HEK293 (cell line): ENCODE results near the gene XRN2.
A peak's percentile ranks its signal among the peaks of the same experiment; 100 is the strongest.
"Not testable (repeated sequence)": the region's sequence is repeated elsewhere in the genome, so short reads cannot be mapped to it uniquely, and the experiment has no call there.

Source experiments
- CTCF ChIA-PET: fragments of 350-600 bp; formaldehyde crosslinking; extraction: SDS; loops from one replicate; lab custom pipeline; 2021; ENCODE audit warnings: antibody characterized with exemption; lab: Yijun Ruan, JAX
- POLR2A ChIA-PET: fragments of 300-600 bp; formaldehyde crosslinking; extraction: SDS; loops from one replicate; lab custom pipeline; 2020; ENCODE audit warnings: antibody characterized with exemption, inconsistent platforms; lab: Yijun Ruan, JAX
- H3K27ac ChIP-seq: fragments of 200-500 bp; sonication (Bioruptor generic); 2 replicates; pipeline ENCODE4 v1.5.1; 2014; ENCODE audit warnings: low read depth, low read length, control low read depth, inconsistent platforms; ENCODE audit errors: extremely low read depth
- H3K36me3 ChIP-seq, 2 experiments: fragments of 200-500 bp in 1 of 2; sonication (Bioruptor generic) in 1 of 2; 1 replicate in 1 of 2; 2 replicates in 1 of 2; pipeline ENCODE4 v1.5.1; 2014 to 2017; ENCODE audit warnings: inconsistent platforms in 2 of 2, low read length in 2 of 2; ENCODE audit not compliant: control insufficient read depth in 2 of 2, insufficient read depth in 1 of 2
- H3K4me1 ChIP-seq: fragments of 200-500 bp; sonication (Bioruptor generic); 2 replicates; pipeline ENCODE4 v1.5.1; 2014; ENCODE audit warnings: mild to moderate bottlenecking, low read length, inconsistent platforms; ENCODE audit not compliant: control insufficient read depth, insufficient read depth
- H3K4me3 ChIP-seq: 2 replicates; pipeline ENCODE4 v1.5.1; 2011; ENCODE audit warnings: low read depth, mild to moderate bottlenecking, control low read depth, low read length, moderate library complexity
- H3K9me3 ChIP-seq: fragments of 200-500 bp; sonication (Bioruptor generic); 2 replicates; pipeline ENCODE4 v1.5.1; 2014; ENCODE audit warnings: low read depth, low read length, inconsistent platforms; ENCODE audit not compliant: control insufficient read depth, insufficient read depth
- FEZF1 ChIP-seq: fragments of 450-650 bp; formaldehyde crosslinking; IDR thresholded peaks from 2 replicates; pipeline ENCODE4 v1.5.1; 2016; ENCODE audit warnings: missing biosample characterization, missing genetic modification characterization
- GFI1B ChIP-seq: fragments of 450-650 bp; formaldehyde crosslinking; IDR thresholded peaks from 2 replicates; pipeline ENCODE4 v1.5.1; 2016; ENCODE audit warnings: missing biosample characterization, missing genetic modification characterization
- MZF1 ChIP-seq: fragments of 450-650 bp; formaldehyde crosslinking; IDR thresholded peaks from 2 replicates; pipeline ENCODE4 v1.5.1; 2017; ENCODE audit warnings: missing biosample characterization, missing genetic modification characterization, borderline replicate concordance
- PRDM1 ChIP-seq: fragments of 450-650 bp; formaldehyde crosslinking; IDR thresholded peaks from 2 replicates; pipeline ENCODE4; 2016; ENCODE audit warnings: missing biosample characterization, missing genetic modification characterization
- SETDB1 ChIP-seq: IDR thresholded peaks from one replicate; pipeline ENCODE4 v1.6.1; 2017; ENCODE audit warnings: mild to moderate bottlenecking, low read length, moderate library complexity, mixed read lengths; ENCODE audit not compliant: insufficient read length
- SP3 ChIP-seq: fragments of 450-650 bp; formaldehyde crosslinking; IDR thresholded peaks from 2 replicates; pipeline ENCODE4 v1.5.1; 2016; ENCODE audit warnings: missing biosample characterization, missing genetic modification characterization
- TRIM28 ChIP-seq: IDR thresholded peaks from 2 replicates; pipeline ENCODE4 v1.6.1; 2011; ENCODE audit warnings: low read length, control low read depth, borderline replicate concordance
- ZBTB1 ChIP-seq: fragments of 450-650 bp; formaldehyde crosslinking; IDR thresholded peaks from 2 replicates; pipeline ENCODE4 v1.5.1; 2016; ENCODE audit warnings: missing biosample characterization, missing genetic modification characterization
- ZNF404 ChIP-seq: fragments of 450-650 bp; formaldehyde crosslinking; IDR thresholded peaks from 2 replicates; pipeline ENCODE4 v1.5.1; 2017; ENCODE audit warnings: missing biosample characterization, missing genetic modification characterization
- ZNF48 ChIP-seq: fragments of 450-650 bp; formaldehyde crosslinking; IDR thresholded peaks from 2 replicates; pipeline ENCODE4 v1.5.1; 2016; ENCODE audit warnings: missing biosample characterization, missing genetic modification characterization
- ZNF560 ChIP-seq: fragments of 450-650 bp; formaldehyde crosslinking; IDR thresholded peaks from 2 replicates; pipeline ENCODE4 v1.5.1; 2017; ENCODE audit warnings: missing biosample characterization, missing genetic modification characterization, borderline replicate concordance
- ZNF658 ChIP-seq: fragments of 450-650 bp; formaldehyde crosslinking; IDR thresholded peaks from 2 replicates; pipeline ENCODE4; 2016; ENCODE audit warnings: missing biosample characterization, missing genetic modification characterization
- ZSCAN16 ChIP-seq: fragments of 450-650 bp; formaldehyde crosslinking; IDR thresholded peaks from 2 replicates; pipeline ENCODE4 v1.5.1; 2016; ENCODE audit warnings: missing biosample characterization, missing genetic modification characterization
- TF ChIP-seq, protein P1 (sequence below): fragments of 450-650 bp; formaldehyde crosslinking; IDR thresholded peaks from 2 replicates; pipeline ENCODE4 v1.5.1; 2016; ENCODE audit warnings: missing biosample characterization, missing genetic modification characterization, low read depth
- TF ChIP-seq, protein P2 (sequence below): fragments of 450-650 bp; formaldehyde crosslinking; IDR thresholded peaks from 2 replicates; pipeline ENCODE4 v1.5.1; 2016; ENCODE audit warnings: missing biosample characterization, missing genetic modification characterization, low read depth
- TF ChIP-seq, protein P3 (sequence below): fragments of 450-650 bp; formaldehyde crosslinking; IDR thresholded peaks from 2 replicates; pipeline ENCODE4 v1.5.1; 2016; ENCODE audit warnings: missing biosample characterization, missing genetic modification characterization

The XRN2 gene

DNA sequence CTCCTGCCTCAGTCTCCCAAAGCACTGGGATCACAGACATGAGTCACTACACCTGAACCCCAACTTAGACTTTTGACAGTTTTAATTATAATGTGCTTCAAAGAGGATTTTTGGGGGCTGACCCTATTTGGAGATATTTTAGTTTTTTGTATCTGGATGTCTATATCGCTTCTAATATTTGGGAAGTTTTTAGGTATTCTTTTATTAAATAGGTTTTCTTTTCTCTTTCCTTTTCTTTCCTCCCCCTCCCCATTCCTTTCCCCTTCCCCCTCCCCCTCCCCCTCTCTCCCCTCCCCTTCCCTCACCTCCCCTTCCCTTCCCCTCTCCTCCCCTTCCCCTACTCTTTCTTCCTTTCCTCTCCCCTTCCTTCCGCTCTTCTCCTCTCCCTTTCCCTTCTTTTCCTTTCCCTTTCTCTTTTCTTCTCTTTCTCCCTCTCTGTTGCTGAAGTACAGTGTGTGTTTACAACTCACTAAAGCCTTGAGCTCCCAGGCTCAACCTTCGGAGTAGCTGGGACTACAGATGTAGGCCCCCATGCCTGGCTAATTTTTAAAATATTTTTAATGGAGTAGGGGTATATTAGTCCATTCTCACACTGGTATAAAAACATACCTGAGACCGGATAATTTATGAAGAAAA lies 118.6 kb downstream of the XRN2 start:
- Histone ChIP-seq H3K4me3 (no peak overlapping the region), H3K9me3 (no peaks in the 10 kb centered on the region), H3K36me3 (no peaks in the 10 kb centered on the region), H3K27ac (no peak overlapping the region), H3K4me1 (no peaks in the 10 kb centered on the region)
- ChIA-PET POLR2A (no interaction called here), CTCF (interaction anchor here (0.9 kb wide), 1 partner anchor 83 kb away, joined by 3 read pairs; no protein-coding TSS in a partner anchor)
- TF ChIP-seq ZNF658 (tag by site-specific recombination) (no peak), PRDM1 (tag by site-specific recombination) (0 out of 2 replicates have a peak, but pooled peaks have one; percentile 36)

DNA sequence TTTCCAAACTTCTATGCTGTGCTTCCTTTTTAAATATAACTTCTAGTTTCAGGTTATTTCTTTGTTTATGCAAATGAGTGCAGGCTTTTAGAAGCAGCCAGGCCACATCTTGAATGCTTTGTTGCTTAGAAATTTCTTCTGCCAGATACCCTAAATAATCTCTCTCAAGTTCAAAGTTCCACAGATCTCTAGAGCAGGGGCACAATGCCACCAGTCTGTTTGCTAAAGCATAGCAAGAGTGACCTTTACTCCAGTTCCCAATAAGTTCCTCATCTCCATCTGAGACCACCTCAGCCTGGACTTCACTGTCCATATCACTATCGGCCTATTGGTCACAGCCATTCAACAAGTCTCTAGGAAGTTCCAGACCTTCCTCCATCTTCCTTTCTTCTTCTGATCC lies 120.6 kb downstream of the XRN2 start:
- H3K4me3 ChIP-seq, H3K9me3 ChIP-seq, H3K4me1 ChIP-seq, H3K36me3 ChIP-seq, CTCF ChIA-PET, H3K27ac ChIP-seq, POLR2A ChIA-PET: not testable (repeated sequence)

DNA sequence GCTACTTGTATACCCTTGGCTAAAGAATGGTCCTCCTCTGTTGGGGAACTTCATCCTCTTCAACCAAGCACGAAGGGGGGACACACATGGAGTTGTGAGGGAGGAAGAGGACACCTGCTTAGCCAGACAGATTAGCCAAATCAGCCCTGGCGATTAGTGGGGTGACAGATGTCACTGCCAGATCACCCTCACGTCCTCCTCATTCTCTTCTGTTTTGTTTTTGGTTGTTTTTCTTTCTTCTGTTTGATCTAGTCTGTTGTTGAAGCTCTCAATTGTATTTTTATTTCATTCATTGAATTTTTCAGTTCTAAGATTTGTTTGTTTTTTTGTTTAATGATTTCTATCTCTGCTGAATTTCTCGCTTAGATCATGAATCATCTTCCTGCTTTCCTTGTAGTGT lies 121.7 kb downstream of the XRN2 start:
- ChIA-PET CTCF (interaction anchor here (0.9 kb wide), 1 partner anchor 377 kb away, joined by 3 read pairs; no protein-coding TSS in a partner anchor), POLR2A (no interaction called here)
- no peak overlapping the region for H3K4me3 ChIP-seq
- H3K9me3 ChIP-seq: no peaks in the 10 kb centered on the region
- no peaks in the 10 kb centered on the region for H3K36me3 ChIP-seq
- H3K27ac ChIP-seq: no peak overlapping the region
- no peaks in the 10 kb centered on the region for H3K4me1 ChIP-seq
- TF ChIP-seq, protein P1, sequence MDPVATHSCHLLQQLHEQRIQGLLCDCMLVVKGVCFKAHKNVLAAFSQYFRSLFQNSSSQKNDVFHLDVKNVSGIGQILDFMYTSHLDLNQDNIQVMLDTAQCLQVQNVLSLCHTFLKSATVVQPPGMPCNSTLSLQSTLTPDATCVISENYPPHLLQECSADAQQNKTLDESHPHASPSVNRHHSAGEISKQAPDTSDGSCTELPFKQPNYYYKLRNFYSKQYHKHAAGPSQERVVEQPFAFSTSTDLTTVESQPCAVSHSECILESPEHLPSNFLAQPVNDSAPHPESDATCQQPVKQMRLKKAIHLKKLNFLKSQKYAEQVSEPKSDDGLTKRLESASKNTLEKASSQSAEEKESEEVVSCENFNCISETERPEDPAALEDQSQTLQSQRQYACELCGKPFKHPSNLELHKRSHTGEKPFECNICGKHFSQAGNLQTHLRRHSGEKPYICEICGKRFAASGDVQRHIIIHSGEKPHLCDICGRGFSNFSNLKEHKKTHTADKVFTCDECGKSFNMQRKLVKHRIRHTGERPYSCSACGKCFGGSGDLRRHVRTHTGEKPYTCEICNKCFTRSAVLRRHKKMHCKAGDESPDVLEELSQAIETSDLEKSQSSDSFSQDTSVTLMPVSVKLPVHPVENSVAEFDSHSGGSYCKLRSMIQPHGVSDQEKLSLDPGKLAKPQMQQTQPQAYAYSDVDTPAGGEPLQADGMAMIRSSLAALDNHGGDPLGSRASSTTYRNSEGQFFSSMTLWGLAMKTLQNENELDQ: no peak
- TF ChIP-seq MZF1 (tag by site-specific recombination) (no peak), ZSCAN16 (no peak), ZNF560 (tag by site-specific recombination) (no peak), ZBTB1 (tag by site-specific recombination) (no peak), GFI1B (tag by site-specific recombination) (no peak), ZNF48 (tag by site-specific recombination) (no peak), FEZF1 (tag by site-specific recombination) (no peak), TRIM28 (no peak), SP3 (tag by site-specific recombination) (no peak), ZNF404 (tag by site-specific recombination) (no peak), SETDB1 (peak; percentile 70)
- TF ChIP-seq, protein P2, sequence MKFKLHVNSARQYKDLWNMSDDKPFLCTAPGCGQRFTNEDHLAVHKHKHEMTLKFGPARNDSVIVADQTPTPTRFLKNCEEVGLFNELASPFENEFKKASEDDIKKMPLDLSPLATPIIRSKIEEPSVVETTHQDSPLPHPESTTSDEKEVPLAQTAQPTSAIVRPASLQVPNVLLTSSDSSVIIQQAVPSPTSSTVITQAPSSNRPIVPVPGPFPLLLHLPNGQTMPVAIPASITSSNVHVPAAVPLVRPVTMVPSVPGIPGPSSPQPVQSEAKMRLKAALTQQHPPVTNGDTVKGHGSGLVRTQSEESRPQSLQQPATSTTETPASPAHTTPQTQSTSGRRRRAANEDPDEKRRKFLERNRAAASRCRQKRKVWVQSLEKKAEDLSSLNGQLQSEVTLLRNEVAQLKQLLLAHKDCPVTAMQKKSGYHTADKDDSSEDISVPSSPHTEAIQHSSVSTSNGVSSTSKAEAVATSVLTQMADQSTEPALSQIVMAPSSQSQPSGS (tag by site-specific recombination): no peak
- TF ChIP-seq, protein P3, sequence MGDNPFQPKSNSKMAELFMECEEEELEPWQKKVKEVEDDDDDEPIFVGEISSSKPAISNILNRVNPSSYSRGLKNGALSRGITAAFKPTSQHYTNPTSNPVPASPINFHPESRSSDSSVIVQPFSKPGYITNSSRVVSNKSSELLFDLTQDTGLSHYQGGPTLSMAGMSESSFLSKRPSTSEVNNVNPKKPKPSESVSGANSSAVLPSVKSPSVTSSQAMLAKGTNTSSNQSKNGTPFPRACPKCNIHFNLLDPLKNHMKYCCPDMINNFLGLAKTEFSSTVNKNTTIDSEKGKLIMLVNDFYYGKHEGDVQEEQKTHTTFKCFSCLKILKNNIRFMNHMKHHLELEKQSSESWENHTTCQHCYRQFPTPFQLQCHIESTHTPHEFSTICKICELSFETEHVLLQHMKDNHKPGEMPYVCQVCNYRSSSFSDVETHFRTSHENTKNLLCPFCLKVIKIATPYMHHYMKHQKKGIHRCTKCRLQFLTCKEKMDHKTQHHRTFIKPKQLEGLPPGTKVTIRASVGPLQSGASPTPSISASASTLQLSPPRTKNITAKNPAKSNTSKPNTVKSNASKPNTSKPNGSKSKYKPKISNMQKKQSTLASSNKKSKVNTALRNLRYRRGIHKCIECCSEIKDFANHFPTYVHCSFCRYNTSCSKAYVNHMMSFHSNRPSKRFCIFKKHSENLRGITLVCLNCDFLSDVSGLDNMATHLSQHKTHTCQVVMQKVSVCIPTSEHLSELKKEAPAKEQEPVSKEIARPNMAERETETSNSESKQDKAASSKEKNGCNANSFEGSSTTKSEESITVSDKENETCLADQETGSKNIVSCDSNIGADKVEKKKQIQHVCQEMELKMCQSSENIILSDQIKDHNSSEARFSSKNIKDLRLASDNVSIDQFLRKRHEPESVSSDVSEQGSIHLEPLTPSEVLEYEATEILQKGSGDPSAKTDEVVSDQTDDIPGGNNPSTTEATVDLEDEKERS (tag by site-specific recombination): peak; percentile 75; the same call in 1 of the 2 replicates
